ENCODE data around the gene DNAJC5. TPM values are rescaled to one million over a fixed set of nuclear protein-coding genes. Genes with fewer than 3 reads are reported as not detected.

The DNAJC5 gene
- total RNA-seq, 1 experiment from 2014 or later: 44.9 TPM

DNA sequence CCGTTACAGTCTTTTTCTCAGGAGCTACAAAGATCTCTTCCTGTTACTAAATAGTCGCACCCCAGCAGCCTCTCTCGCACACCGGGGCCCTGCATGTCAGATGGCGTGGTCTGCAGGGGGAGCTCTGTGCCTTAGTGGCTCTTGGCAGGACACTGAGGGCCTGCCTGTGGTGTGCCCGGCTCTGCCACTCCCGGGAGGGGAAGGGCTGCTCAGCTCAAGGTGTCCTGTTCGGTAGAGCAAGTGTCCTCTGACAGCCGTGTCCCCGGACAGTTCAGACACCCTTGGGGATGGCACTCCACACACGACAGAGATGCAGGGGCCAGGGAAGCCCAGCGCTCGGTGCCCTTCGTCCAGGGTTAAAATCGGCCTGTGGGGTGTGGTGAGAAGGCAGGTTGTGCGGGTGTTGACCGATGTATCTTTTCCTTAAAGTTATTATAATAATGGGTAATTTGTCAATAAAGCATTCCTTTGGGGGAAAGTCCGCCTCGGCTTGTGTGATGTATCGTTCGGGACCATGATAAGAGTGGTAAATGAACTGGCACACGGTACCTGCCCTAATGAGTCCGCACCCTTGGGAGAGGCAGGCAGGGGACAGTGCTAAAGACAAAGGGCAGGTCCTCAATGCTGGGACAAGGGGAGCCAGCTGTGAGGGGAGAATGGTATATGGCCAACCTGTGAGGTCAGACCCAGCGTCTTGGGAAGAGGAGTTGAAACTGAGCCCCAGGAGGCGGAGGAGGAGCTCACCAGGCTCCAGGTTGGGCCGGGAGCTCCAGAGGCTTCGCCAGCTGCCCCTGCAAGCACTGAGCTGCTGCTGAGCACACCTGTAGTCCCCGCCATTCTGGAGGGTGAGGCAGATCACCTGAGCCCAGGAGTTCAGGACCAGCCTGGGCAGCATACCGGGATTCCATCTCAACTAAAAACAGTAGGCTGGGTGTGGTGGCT lies 3.6 kb upstream of the DNAJC5 start:
- Histone ChIP-seq H3K27me3 (replicated peaks; ENCODE audit: insufficient read depth, low read depth, low read length, poor library complexity) (no peaks in the 10 kb centered on the region), H3K4me3 (ENCODE audit: low read depth, low read length, poor library complexity, severe bottlenecking) (no peak overlapping the region), H3K36me3 (ENCODE audit: insufficient read depth, low read length, poor library complexity, severe bottlenecking) (peaks cover 16% of the 10 kb centered on the region), H3K9me3 (ENCODE audit: low read depth, low read length, poor library complexity, severe bottlenecking) (no peaks in the 10 kb centered on the region), H3K4me1 (ENCODE audit: insufficient read depth, low read length, poor library complexity, severe bottlenecking) (peaks cover 2% of the 10 kb centered on the region), H3K27ac (ENCODE audit: low read depth, low read length, poor library complexity, severe bottlenecking) (no peak overlapping the region)
- DNase-seq (ENCODE audit: low spot score): no peak
- intact Hi-C loops (cut with micrococcal nuclease; ENCODE audit: unreplicated experiment): no loop called here
- CTCF ChIA-PET: no interaction called here
- BruUV-seq (replicated peaks): no TSS peak
- POLR2A ChIA-PET (ENCODE audit: low non-redundant PET): no interaction called here
- TF ChIP-seq EZH2 (IDR thresholded peaks at IDR 0.05; ENCODE audit: borderline replicate concordance, low read depth, low read length, poor library complexity, severe bottlenecking): no peak
- TF ChIP-seq CTCF (conservative IDR thresholded peaks at IDR 0.05; ENCODE audit: low read depth, low read length): no peak

DNA sequence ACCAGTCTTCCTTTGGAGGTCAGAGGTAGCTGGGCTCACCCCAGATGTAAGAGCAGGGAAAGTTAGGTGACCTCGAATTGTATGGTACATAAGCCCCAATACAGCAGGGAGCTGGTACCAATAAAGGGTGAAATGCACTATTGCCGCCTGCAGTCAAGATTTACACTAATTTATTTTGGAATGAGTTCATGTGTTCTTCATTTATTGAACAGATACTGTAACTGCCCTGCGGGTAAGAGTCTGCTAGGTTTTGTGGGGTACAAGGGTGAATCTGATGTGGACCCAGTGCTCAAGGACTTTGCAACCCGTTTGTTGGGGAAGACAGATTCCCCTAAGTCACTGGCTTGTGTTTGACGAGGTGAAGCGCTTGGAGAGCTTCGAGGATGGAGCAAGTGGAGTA lies 2.5 kb upstream of the DNAJC5 start:
- Histone ChIP-seq H3K4me1 (ENCODE audit: insufficient read depth, low read length, poor library complexity, severe bottlenecking) (peaks cover 9% of the 10 kb centered on the region), H3K27me3 (replicated peaks; ENCODE audit: insufficient read depth, low read depth, low read length, poor library complexity) (no peaks in the 10 kb centered on the region), H3K4me3 (ENCODE audit: low read depth, low read length, poor library complexity, severe bottlenecking) (no peak overlapping the region), H3K27ac (ENCODE audit: low read depth, low read length, poor library complexity, severe bottlenecking) (no peak overlapping the region), H3K36me3 (ENCODE audit: insufficient read depth, low read length, poor library complexity, severe bottlenecking) (peaks cover 10% of the 10 kb centered on the region), H3K9me3 (ENCODE audit: low read depth, low read length, poor library complexity, severe bottlenecking) (no peaks in the 10 kb centered on the region)
- CTCF ChIA-PET: interaction anchor here (0.7 kb wide), 1 partner anchor 17 kb away, joined by 5 read pairs; no protein-coding TSS in a partner anchor
- DNase-seq (ENCODE audit: low spot score): no peak
- TF ChIP-seq EZH2 (IDR thresholded peaks at IDR 0.05; ENCODE audit: borderline replicate concordance, low read depth, low read length, poor library complexity, severe bottlenecking) (no peak), CTCF (conservative IDR thresholded peaks at IDR 0.05; ENCODE audit: low read depth, low read length) (no peak)
- POLR2A ChIA-PET (ENCODE audit: low non-redundant PET): no interaction called here
- BruUV-seq (replicated peaks): no TSS peak
- intact Hi-C loops (cut with micrococcal nuclease; ENCODE audit: unreplicated experiment): no loop called here

- TF ChIP-seq CTCF (conservative IDR thresholded peaks at IDR 0.05; ENCODE audit: low read depth, low read length) (no peak), EZH2 (IDR thresholded peaks at IDR 0.05; ENCODE audit: borderline replicate concordance, low read depth, low read length, poor library complexity, severe bottlenecking) (no peak)
- no peak for DNase-seq (ENCODE audit: low spot score)
- Histone ChIP-seq H3K4me3 (ENCODE audit: low read depth, low read length, poor library complexity, severe bottlenecking) (peak overlapping the region; percentile 67), H3K9me3 (ENCODE audit: low read depth, low read length, poor library complexity, severe bottlenecking) (no peaks in the 10 kb centered on the region), H3K36me3 (ENCODE audit: insufficient read depth, low read length, poor library complexity, severe bottlenecking) (peaks cover 10% of the 10 kb centered on the region), H3K27me3 (replicated peaks; ENCODE audit: insufficient read depth, low read depth, low read length, poor library complexity) (no peaks in the 10 kb centered on the region), H3K27ac (ENCODE audit: low read depth, low read length, poor library complexity, severe bottlenecking) (no peak overlapping the region), H3K4me1 (ENCODE audit: insufficient read depth, low read length, poor library complexity, severe bottlenecking) (peaks cover 9% of the 10 kb centered on the region)
- ChIA-PET POLR2A (ENCODE audit: low non-redundant PET) (no interaction called here), CTCF (no interaction called here)
- intact Hi-C loops (cut with micrococcal nuclease; ENCODE audit: unreplicated experiment): no loop called here
- BruUV-seq (replicated peaks): no TSS peak
These were observed 948 bp upstream of the DNAJC5 start for GRCh38 chr20:63893999-63894357.

Measured in A673 (cell line).